IMR-90 (cell line): Measurements from ENCODE around the gene ZCWPW1. TPM values are rescaled to one million over a fixed set of nuclear protein-coding genes. Genes with fewer than 3 reads are reported as not detected.

ENCODE experiments used
- ATAC-seq: fragments of 200-7000 bp; cut with Tn5 transposase; 2 replicates; pipeline ENCODE4 v1.9.1; 2020; ENCODE audit warnings: low read depth, mild to moderate bottlenecking, moderate library complexity
- BruUV-seq: library from RNA; stranded (reverse); fragments of 400-500 nt; replicated peaks from 2 replicates; lab custom pipeline; 2021; lab: Mats Ljungman, UMichigan
- CTCF ChIA-PET: fragments of 300-600 bp; formaldehyde crosslinking; extraction: SDS; loops from one replicate; lab custom pipeline; 2021; ENCODE audit warnings: antibody characterized with exemption; lab: Yijun Ruan, JAX
- POLR2A ChIA-PET: fragments of 300-600 bp; sonication (Branson Sonifier 250); formaldehyde crosslinking; loops from one replicate; lab custom pipeline; 2022; ENCODE audit warnings: antibody characterized with exemption; ENCODE audit not compliant: unreplicated experiment; lab: Charles Lee
- DNase-seq: peaks from one replicate; pipeline ENCODE4 v3.0.0; 2013
- H2AFZ ChIP-seq: replicated peaks from 2 replicates; pipeline ENCODE3; 2013; ENCODE audit warnings: low read length, mild to moderate bottlenecking; ENCODE audit not compliant: poor library complexity
- H2AK5ac ChIP-seq: 2 replicates; pipeline ENCODE4 v1.6.1; 2013; ENCODE audit warnings: low read depth, low read length, inconsistent platforms
- H2AK9ac ChIP-seq: replicated peaks from 2 replicates; pipeline ENCODE3; 2013; ENCODE audit warnings: mild to moderate bottlenecking, low read depth, low read length, moderate library complexity; ENCODE audit not compliant: poor library complexity
- H2BK120ac ChIP-seq: 2 replicates; pipeline ENCODE4 v1.6.1; 2013; ENCODE audit warnings: low read depth, low read length, inconsistent platforms
- H2BK15ac ChIP-seq: 3 replicates; pipeline ENCODE4 v1.6.1; 2013; ENCODE audit warnings: low read depth, low read length, inconsistent platforms
- H2BK20ac ChIP-seq: 2 replicates; pipeline ENCODE4 v1.6.1; 2013; ENCODE audit warnings: low read depth, mild to moderate bottlenecking, inconsistent platforms, low read length, moderate library complexity
- H2BK5ac ChIP-seq: 2 replicates; pipeline ENCODE4 v1.6.1; 2013; ENCODE audit warnings: mild to moderate bottlenecking, low read depth, low read length, inconsistent platforms; ENCODE audit not compliant: poor library complexity, severe bottlenecking
- H3K14ac ChIP-seq: replicated peaks from 2 replicates; pipeline ENCODE4 v1.6.1; 2013; ENCODE audit warnings: low read depth, low read length, inconsistent platforms
- H3K18ac ChIP-seq: 2 replicates; pipeline ENCODE4 v1.6.1; 2013; ENCODE audit warnings: low read depth, low read length, control low read depth
- H3K23ac ChIP-seq: 2 replicates; pipeline ENCODE4 v1.6.1; 2013; ENCODE audit warnings: low read depth, low read length, inconsistent platforms
- H3K27ac ChIP-seq: 2 replicates; pipeline ENCODE4 v1.5.1; 2013; ENCODE audit warnings: mild to moderate bottlenecking, control low read depth, low read length; ENCODE audit not compliant: insufficient read depth
- H3K27me3 ChIP-seq: 2 replicates; pipeline ENCODE4 v1.6.1; 2013; ENCODE audit warnings: low read length; ENCODE audit not compliant: control insufficient read depth, insufficient read depth
- H3K36me3 ChIP-seq: 2 replicates; pipeline ENCODE4 v1.6.1; 2013; ENCODE audit warnings: low read length, mixed read lengths; ENCODE audit not compliant: control insufficient read depth, insufficient read depth
- H3K4ac ChIP-seq: 2 replicates; pipeline ENCODE4 v1.6.1; 2013; ENCODE audit warnings: low read depth, low read length, inconsistent platforms
- H3K4me1 ChIP-seq: 2 replicates; pipeline ENCODE4 v1.6.1; 2013; ENCODE audit warnings: low read length, mixed read lengths; ENCODE audit not compliant: control insufficient read depth, insufficient read depth
- H3K4me2 ChIP-seq: 2 replicates; pipeline ENCODE4 v1.6.1; 2013; ENCODE audit warnings: low read depth, mild to moderate bottlenecking, control low read depth, low read length, moderate library complexity
- H3K4me3 ChIP-seq: 2 replicates; pipeline ENCODE4 v1.5.1; 2013; ENCODE audit warnings: low read depth, mild to moderate bottlenecking, control low read depth, low read length, moderate library complexity; ENCODE audit not compliant: insufficient read depth
- H3K56ac ChIP-seq: 2 replicates; pipeline ENCODE4 v1.6.1; 2013; ENCODE audit warnings: low read length, inconsistent platforms; ENCODE audit not compliant: insufficient read depth; ENCODE audit errors: extremely low read depth
- H3K79me1 ChIP-seq, 2 experiments: 2 replicates each; pipeline ENCODE4 v1.6.1; 2013; ENCODE audit warnings: low read length in 2 of 2, inconsistent platforms in 1 of 2, low read depth in 1 of 2
- H3K9ac ChIP-seq: 2 replicates; pipeline ENCODE4 v1.6.1; 2013; ENCODE audit warnings: low read depth, low read length, control low read depth
- H3K9me1 ChIP-seq: 2 replicates; pipeline ENCODE4 v1.6.1; 2013; ENCODE audit warnings: low read length, inconsistent platforms; ENCODE audit not compliant: insufficient read depth
- H3K9me3 ChIP-seq: 2 replicates; pipeline ENCODE4 v1.6.1; 2013; ENCODE audit warnings: low read length; ENCODE audit not compliant: control insufficient read depth, insufficient read depth
- H4K20me1 ChIP-seq: 2 replicates; pipeline ENCODE4 v1.6.1; 2013; ENCODE audit warnings: low read length, inconsistent platforms; ENCODE audit not compliant: insufficient read depth
- H4K5ac ChIP-seq: 2 replicates; pipeline ENCODE4 v1.6.1; 2013; ENCODE audit warnings: mild to moderate bottlenecking, low read depth, low read length, control low read depth
- H4K8ac ChIP-seq, 2 experiments: 2 replicates each; pipeline ENCODE4 v1.6.1; 2013; ENCODE audit warnings: low read depth in 2 of 2, low read length in 2 of 2, control low read depth in 1 of 2, inconsistent platforms in 1 of 2
- H4K91ac ChIP-seq: 2 replicates; pipeline ENCODE4 v1.6.1; 2013; ENCODE audit warnings: low read depth, low read length, inconsistent platforms; ENCODE audit not compliant: insufficient read depth
- BHLHE40 ChIP-seq: fragments of 150-350 bp; IDR thresholded peaks from 2 replicates; pipeline ENCODE4 v1.6.1; 2016; ENCODE audit warnings: mild to moderate bottlenecking, low read depth, low read length
- CEBPB ChIP-seq: IDR thresholded peaks from 2 replicates; pipeline ENCODE4 v1.6.1; 2012; ENCODE audit warnings: low read depth, low read length, improper control_type of control experiment
- CHD1 ChIP-seq: IDR thresholded peaks from 2 replicates; pipeline ENCODE4 v1.6.1; 2012; ENCODE audit warnings: low read depth, low read length, improper control_type of control experiment
- CTCF ChIP-seq: conservative IDR thresholded peaks from 2 replicates; pipeline ENCODE4 v1.5.1; 2012; ENCODE audit warnings: mild to moderate bottlenecking, low read depth, low read length, improper control_type of control experiment
- ELK1 ChIP-seq: fragments of 150-350 bp; IDR thresholded peaks from 2 replicates; pipeline ENCODE4 v1.6.1; 2016; ENCODE audit warnings: low read depth, mild to moderate bottlenecking, low read length, moderate library complexity, borderline replicate concordance
- FOS ChIP-seq: fragments of 150-350 bp; IDR thresholded peaks from 2 replicates; pipeline ENCODE4 v1.6.1; 2016; ENCODE audit warnings: low read depth, low read length
- MAFK ChIP-seq: IDR thresholded peaks from 2 replicates; pipeline ENCODE4 v1.6.1; 2012; ENCODE audit warnings: low read depth, low read length, improper control_type of control experiment
- MAZ ChIP-seq: IDR thresholded peaks from 2 replicates; pipeline ENCODE4 v1.6.1; 2012; ENCODE audit warnings: low read depth, mild to moderate bottlenecking, low read length, improper control_type of control experiment, moderate library complexity, borderline replicate concordance
- MXI1 ChIP-seq: IDR thresholded peaks from 2 replicates; pipeline ENCODE4 v1.6.1; 2012; ENCODE audit warnings: low read depth, mild to moderate bottlenecking, low read length, moderate library complexity, borderline replicate concordance
- NFE2L2 ChIP-seq: fragments of 150-350 bp; IDR thresholded peaks from 2 replicates; pipeline ENCODE4 v1.6.1; 2016; ENCODE audit warnings: low read depth, mild to moderate bottlenecking, low read length
- POLR2A ChIP-seq: IDR thresholded peaks from 2 replicates; pipeline ENCODE4 v1.6.1; 2012; ENCODE audit warnings: mild to moderate bottlenecking, low read depth, low read length
- RAD21 ChIP-seq: IDR thresholded peaks from 2 replicates; pipeline ENCODE4 v1.6.1; 2012; ENCODE audit warnings: low read length, improper control_type of control experiment
- RCOR1 ChIP-seq: IDR thresholded peaks from 2 replicates; pipeline ENCODE4 v1.6.1; 2012; ENCODE audit warnings: mild to moderate bottlenecking, low read length, improper control_type of control experiment; ENCODE audit not compliant: insufficient replicate concordance
- RFX5 ChIP-seq: IDR thresholded peaks from 2 replicates; pipeline ENCODE4 v1.8.0; 2012; ENCODE audit warnings: low read depth, mild to moderate bottlenecking, low read length, moderate library complexity
- SMC3 ChIP-seq: fragments of 150-350 bp; IDR thresholded peaks from 2 replicates; pipeline ENCODE4 v1.6.1; 2016; ENCODE audit warnings: low read depth, mild to moderate bottlenecking, antibody characterized with exemption, low read length, moderate library complexity
- USF2 ChIP-seq: fragments of 150-350 bp; IDR thresholded peaks from 2 replicates; pipeline ENCODE4 v1.6.1; 2017; ENCODE audit warnings: mild to moderate bottlenecking, antibody characterized with exemption, low read length, low read depth
- WGBS, 2 experiments: methylation state at CpG; one replicate each; pipeline versions ENCODE4 v1.1.5 to v1.1.7; 2013; ENCODE audit warnings: missing lambda C conversion rate in 2 of 2; ENCODE audit not compliant: insufficient read length in 1 of 2; ENCODE audit errors: extremely low coverage in 2 of 2; 5-methylcytosine and 5-hydroxymethylcytosine counted together
- dilution Hi-C: fragments of 300-500 bp; cut with HindIII; formaldehyde crosslinking; loops from one replicate; pipeline ENCODE4 v1.14.3; 2018; ENCODE audit warnings: low sequenced_read_pairs; ENCODE audit not compliant: unreplicated experiment
- in situ Hi-C: fragments of 300-500 bp; cut with MboI; formaldehyde crosslinking; loops from 3 replicates; pipeline ENCODE4 v1.14.3; 2019; ENCODE audit warnings: low sequenced_read_pairs, inconsistent platforms, mixed read lengths
- intact Hi-C: fragments of 100-400 bp; cut with micrococcal nuclease; formaldehyde crosslinking; loops from 2 replicates; pipeline ENCODE4 v1.10.0; 2022
- polyA plus RNA-seq, 3 experiments: library from polyadenylated mRNA; depleted of rRNA; stranded (reverse); fragments of >200 nt; gene quantifications; 2 replicates each; pipeline ENCODE4 v1.2.3, GENCODE V29; 2012; ENCODE audit warnings: low replicate concordance in 1 of 3
- total RNA-seq: library from RNA; depleted of rRNA; stranded (reverse); fragments of >200 nt; gene quantifications from 2 replicates; pipeline ENCODE4 v1.2.3, GENCODE V29; 2012

The ZCWPW1 gene
- total and polyA plus RNA-seq, 2 of the 4 experiments (the other 2 are of a cell fraction), result 0.72 to 1.3 TPM

- Histone ChIP-seq H3K9me1 (no peaks in the 10 kb centered on the region), H2BK5ac (no peak overlapping the region), H3K4ac (no peak overlapping the region), H3K79me1 (peaks cover 27 to 59% of the 10 kb centered on the region in 2 experiments; a peak in 3 of 4 replicates), H2BK20ac (no peak overlapping the region), H3K36me3 (peaks cover 41% of the 10 kb centered on the region; the same call in 1 of the 2 replicates), H3K9me3 (no peaks in the 10 kb centered on the region), H3K23ac (no peak overlapping the region), H2AFZ (no peak overlapping the region), H3K18ac (no peak overlapping the region), H2BK120ac (no peak overlapping the region), H2AK9ac (no peak overlapping the region), H3K4me3 (no peak overlapping the region), H4K5ac (no peak overlapping the region), H3K14ac (no peak overlapping the region), H4K8ac (no peak overlapping the region; a peak in 2 of 4 replicates), H3K56ac (no peak overlapping the region), H3K27me3 (no peaks in the 10 kb centered on the region), H4K91ac (no peak overlapping the region), H2AK5ac (no peak overlapping the region), H3K4me2 (no peak overlapping the region), H3K9ac (no peak overlapping the region), H3K4me1 (peaks cover 19% of the 10 kb centered on the region), H2BK15ac (no peak overlapping the region), H4K20me1 (peaks cover 40% of the 10 kb centered on the region), H3K27ac (no peak overlapping the region)
- TF ChIP-seq ELK1 (no peak), MXI1 (no peak), NFE2L2 (no peak), CHD1 (no peak), MAZ (no peak), SMC3 (no peak), CTCF (no peak), USF2 (no peak), RCOR1 (no peak), RFX5 (no peak), POLR2A (no peak), BHLHE40 (no peak), RAD21 (no peak), FOS (no peak), CEBPB (no peak), MAFK (no peak)
- no TSS peak for BruUV-seq
- WGBS, 2 experiments, result 67% methylated on average over 7 of the region's 14 CpGs; no CpG with 5 or more reads in 1 of the 2 experiments
- peak; percentile 60 for DNase-seq
- intact Hi-C loops (no loop called here), dilution Hi-C loops (no loop called here), in situ Hi-C loops (loop anchor here (5.0 to 25.0 kb wide), 3 partner anchors 89 to 389 kb away; partner anchors contain the start of genes GNB2, SLC12A9 and TRIP6)
- ChIA-PET POLR2A (no interaction called here), CTCF (no interaction called here)
- ATAC-seq, result no peak
These were observed 44.5 kb upstream of the ZCWPW1 start for GRCh38 chr7:100472854-100473499.
